H9 (cell line): ENCODE measurements around the gene RNF181. TPM values are rescaled to one million over a fixed set of nuclear protein-coding genes. Genes with fewer than 3 reads are reported as not detected.
A peak's percentile ranks its signal among the peaks of the same experiment; 100 is the strongest.

Experiments used
- DNase-seq: peaks from one replicate; pipeline ENCODE4 v3.0.0-alpha.2; 2017
- H2AFZ ChIP-seq: one replicate; pipeline ENCODE4 v1.6.1; 2013; ENCODE audit warnings: mild to moderate bottlenecking, low read length, control low read depth, moderate library complexity
- H2AK5ac ChIP-seq: 2 replicates; pipeline ENCODE4 v1.6.1; 2013; ENCODE audit warnings: low read length, control low read depth, mixed read lengths; ENCODE audit not compliant: insufficient read length
- H2BK120ac ChIP-seq: one replicate; pipeline ENCODE4 v1.6.1; 2013; ENCODE audit warnings: low read depth, mild to moderate bottlenecking, low read length, control low read depth, inconsistent platforms; ENCODE audit not compliant: poor library complexity, severe bottlenecking
- H2BK12ac ChIP-seq: 2 replicates; pipeline ENCODE4 v1.6.1; 2013; ENCODE audit warnings: low read length, control low read depth, mixed read lengths, low read depth; ENCODE audit not compliant: insufficient read length
- H2BK15ac ChIP-seq: 2 replicates; pipeline ENCODE4 v1.6.1; 2013; ENCODE audit warnings: low read depth, low read length, control low read depth
- H2BK20ac ChIP-seq: one replicate; pipeline ENCODE4 v1.6.1; 2013; ENCODE audit warnings: low read depth, mild to moderate bottlenecking, low read length, control low read depth, inconsistent platforms; ENCODE audit not compliant: poor library complexity, severe bottlenecking
- H2BK5ac ChIP-seq: 2 replicates; pipeline ENCODE4 v1.6.1; 2013; ENCODE audit warnings: low read length, control low read depth, mixed read lengths; ENCODE audit not compliant: insufficient read length
- H3K14ac ChIP-seq: 2 replicates; pipeline ENCODE4 v1.6.1; 2013; ENCODE audit warnings: low read length, control low read depth; ENCODE audit not compliant: insufficient read depth
- H3K18ac ChIP-seq: 2 replicates; pipeline ENCODE4 v1.6.1; 2013; ENCODE audit warnings: low read depth, mild to moderate bottlenecking, mixed read lengths, low read length, control low read depth; ENCODE audit not compliant: insufficient read length
- H3K23ac ChIP-seq: 2 replicates; pipeline ENCODE4 v1.6.1; 2013; ENCODE audit warnings: low read length, control low read depth, mixed read lengths, low read depth; ENCODE audit not compliant: insufficient read length
- H3K23me2 ChIP-seq: 2 replicates; pipeline ENCODE4 v1.6.1; 2013; ENCODE audit warnings: low read depth, mild to moderate bottlenecking, mixed read lengths, low read length, control low read depth; ENCODE audit not compliant: insufficient read length, poor library complexity, severe bottlenecking
- H3K27ac ChIP-seq: 2 replicates; pipeline ENCODE4 v1.5.1; 2013; ENCODE audit warnings: low read length, control low read depth, mixed read lengths, low read depth; ENCODE audit not compliant: insufficient read length
- H3K27me3 ChIP-seq: 2 replicates; pipeline ENCODE4 v1.6.1; 2013; ENCODE audit warnings: low read length, control low read depth, inconsistent platforms; ENCODE audit not compliant: insufficient read depth
- H3K4ac ChIP-seq: 2 replicates; pipeline ENCODE4 v1.6.1; 2013; ENCODE audit warnings: low read depth, mild to moderate bottlenecking, control low read depth, inconsistent platforms, low read length, moderate library complexity
- H3K4me1 ChIP-seq: 2 replicates; pipeline ENCODE4 v1.6.1; 2013; ENCODE audit warnings: low read length, control low read depth, inconsistent platforms; ENCODE audit not compliant: insufficient read depth
- H3K4me2 ChIP-seq: 2 replicates; pipeline ENCODE4 v1.6.1; 2013; ENCODE audit warnings: low read length, control low read depth, mixed read lengths; ENCODE audit not compliant: insufficient read length, insufficient read depth
- H3K56ac ChIP-seq: 2 replicates; pipeline ENCODE4 v1.6.1; 2013; ENCODE audit warnings: low read depth, mild to moderate bottlenecking, mixed read lengths, low read length, control low read depth; ENCODE audit not compliant: insufficient read length
- H3K79me1 ChIP-seq: 2 replicates; pipeline ENCODE4 v1.6.1; 2013; ENCODE audit warnings: low read depth, mild to moderate bottlenecking, moderate library complexity, low read length, control low read depth, inconsistent platforms; ENCODE audit not compliant: insufficient read depth, poor library complexity, severe bottlenecking
- H3K79me2 ChIP-seq: 2 replicates; pipeline ENCODE4 v1.6.1; 2013; ENCODE audit warnings: low read length, control low read depth, inconsistent platforms; ENCODE audit not compliant: insufficient read depth
- H3K9ac ChIP-seq: 2 replicates; pipeline ENCODE4 v1.6.1; 2013; ENCODE audit warnings: low read length, control low read depth, mixed read lengths; ENCODE audit not compliant: insufficient read length; ENCODE audit errors: extremely low read depth
- H3K9me3 ChIP-seq: one replicate; pipeline ENCODE4 v1.6.1; 2013; ENCODE audit warnings: low read depth, low read length, inconsistent platforms; ENCODE audit not compliant: control insufficient read depth
- H3T11ph ChIP-seq: one replicate; pipeline ENCODE4 v1.6.1; 2013; ENCODE audit warnings: mild to moderate bottlenecking, low read length, control low read depth, inconsistent platforms
- H4K20me1 ChIP-seq: one replicate; pipeline ENCODE4 v1.6.1; 2013; ENCODE audit not compliant: control insufficient read depth, insufficient read length, insufficient read depth
- H4K5ac ChIP-seq: 2 replicates; pipeline ENCODE4 v1.6.1; 2013; ENCODE audit warnings: low read depth, mild to moderate bottlenecking, mixed read lengths, low read length, control low read depth; ENCODE audit not compliant: insufficient read length
- H4K8ac ChIP-seq: replicated peaks from 2 replicates; pipeline ENCODE4 v1.6.1; 2013; ENCODE audit warnings: low read length, control low read depth, mixed read lengths, low read depth; ENCODE audit not compliant: insufficient read length
- H4K91ac ChIP-seq: 2 replicates; pipeline ENCODE4 v1.6.1; 2013; ENCODE audit warnings: low read depth, mild to moderate bottlenecking, moderate library complexity, mixed read lengths, low read length, control low read depth; ENCODE audit not compliant: insufficient read length
- H3K27ac Mint-ChIP-seq, 3 experiments: 2 replicates in 2 of 3; 3 replicates in 1 of 3; pipeline ENCODE4 v1.8.0; 2020 to 2021; ENCODE audit warnings: mixed read lengths in 3 of 3, mild to moderate bottlenecking in 1 of 3, moderate library complexity in 1 of 3
- H3K27me3 Mint-ChIP-seq: 2 replicates; pipeline ENCODE4 v1.8.0; 2021; ENCODE audit warnings: low read depth, mild to moderate bottlenecking, moderate library complexity, mixed read lengths
- H3K36me3 Mint-ChIP-seq, 3 experiments: 2 replicates in 2 of 3; 3 replicates in 1 of 3; pipeline ENCODE4 v1.8.0; 2020 to 2021; ENCODE audit warnings: low read depth in 3 of 3, mixed read lengths in 3 of 3; ENCODE audit not compliant: insufficient read depth in 1 of 3
- H3K4me1 Mint-ChIP-seq, 2 experiments: 2 replicates each; pipeline ENCODE4 v1.8.0; 2020; ENCODE audit warnings: mixed read lengths in 2 of 2
- H3K4me3 Mint-ChIP-seq, 2 experiments: 2 replicates in 1 of 2; 3 replicates in 1 of 2; pipeline ENCODE4 v1.8.0; 2020 to 2021; ENCODE audit warnings: mild to moderate bottlenecking in 2 of 2, mixed read lengths in 2 of 2, moderate library complexity in 1 of 2
- H3K9me3 Mint-ChIP-seq, 2 experiments: 2 replicates in 1 of 2; 3 replicates in 1 of 2; pipeline ENCODE4 v1.8.0; 2020; ENCODE audit warnings: mild to moderate bottlenecking in 2 of 2, mixed read lengths in 2 of 2, moderate library complexity in 1 of 2
- WGBS: extraction: QIAGEN DNeasy Blood & Tissue Kit; methylation state at CpG from one replicate; pipeline ENCODE4 v1.1.7; 2013; ENCODE audit warnings: missing lambda C conversion rate, low lambda C conversion rate, mixed read lengths; ENCODE audit not compliant: insufficient read length; ENCODE audit errors: extremely low coverage; 5-methylcytosine and 5-hydroxymethylcytosine counted together
- total RNA-seq: library from RNA; stranded (reverse); gene quantifications from 2 replicates; pipeline ENCODE4 v1.2.1, GENCODE V29; 2021
- TF ChIP-seq, protein P1 (sequence below): fragments of 200-600 bp; sonication (generic); conservative IDR thresholded peaks from 3 replicates; pipeline ENCODE4 v1.8.0; 2021; ENCODE audit warnings: antibody characterized with exemption, mild to moderate bottlenecking

RNF181 gene
- total RNA-seq, 1 experiment from 2014 or later: 122 TPM

DNA sequence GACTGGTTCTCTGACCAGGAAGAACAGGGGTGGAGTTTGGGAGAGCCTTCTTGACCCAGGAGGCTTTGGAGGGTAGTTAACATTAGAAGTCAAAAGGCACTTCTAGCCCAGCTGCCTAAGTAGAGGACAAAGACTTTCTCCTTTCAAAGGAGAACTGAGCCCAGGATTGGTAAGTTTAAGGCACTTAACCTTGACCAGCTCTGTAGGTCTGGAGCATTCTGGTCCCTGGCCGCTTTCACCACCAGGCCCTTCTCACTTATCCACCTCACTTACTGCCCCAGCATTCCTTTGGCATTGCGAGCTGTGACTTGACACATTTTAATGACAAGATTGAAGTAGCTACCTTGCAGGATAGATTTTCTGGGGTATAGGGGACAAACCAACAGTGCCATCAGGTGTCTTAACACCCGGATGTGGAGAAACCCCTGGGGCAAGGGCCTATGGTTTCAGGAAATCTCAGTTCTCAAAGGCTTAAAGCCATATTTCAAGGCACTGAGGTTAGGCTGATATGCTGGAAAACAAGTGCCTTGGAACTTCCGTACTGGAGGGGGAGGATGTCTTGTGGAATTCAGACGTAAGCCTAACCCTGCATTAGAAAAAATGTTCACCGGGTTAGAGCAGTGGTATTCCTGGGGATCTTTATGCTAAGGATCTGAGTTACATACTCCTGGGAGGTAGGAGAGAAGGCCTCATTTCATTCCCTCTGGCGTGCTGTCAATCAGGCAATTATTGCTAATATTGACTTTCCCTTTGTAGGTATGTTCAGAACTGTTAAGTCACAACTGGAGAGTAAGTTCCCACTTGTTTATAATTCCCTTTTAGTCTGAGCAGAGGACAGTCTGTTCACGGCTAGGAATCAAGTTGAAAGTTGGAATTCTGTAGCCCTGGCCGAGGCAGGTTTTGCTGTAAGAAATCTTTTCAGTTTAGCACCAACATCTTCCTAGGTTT, 12.0 kb downstream of the RNF181 start:
- no peak overlapping the region for H3K4me3 Mint-ChIP-seq
- Histone ChIP-seq H3K56ac (no peak overlapping the region), H3K79me2 (peaks cover 3% of the 10 kb centered on the region; the same call in 1 of the 2 replicates)

More for the DNA sequence above, 12.0 kb downstream of the RNF181 start:
- Histone ChIP-seq H3K23ac (no peak overlapping the region), H4K91ac (no peak overlapping the region), H3K27ac (no peak overlapping the region), H2BK5ac (no peak overlapping the region), H3K23me2 (peaks cover 9% of the 10 kb centered on the region), H3K4me2 (no peak overlapping the region), H3K4ac (no peak overlapping the region), H3K18ac (no peak overlapping the region), H4K20me1 (no peaks in the 10 kb centered on the region), H3K27me3 (no peaks in the 10 kb centered on the region), H3K79me1 (no peaks in the 10 kb centered on the region), H2BK12ac (no peak overlapping the region), H3K4me1 (peaks cover 3% of the 10 kb centered on the region; the same call in 1 of the 2 replicates), H3K14ac (no peak overlapping the region), H4K8ac (no peak overlapping the region), H2AK5ac (no peak overlapping the region), H3T11ph (no peak overlapping the region), H2BK15ac (no peak overlapping the region), H4K5ac (no peak overlapping the region), H2BK20ac (no peak overlapping the region), H3K9me3 (no peaks in the 10 kb centered on the region), H2AFZ (no peak overlapping the region), H2BK120ac (no peak overlapping the region), H3K9ac (no peak overlapping the region)
- Mint-ChIP-seq H3K27me3 (no peaks in the 10 kb centered on the region), H3K4me1 (peaks cover 16 to 20% of the 10 kb centered on the region in 2 experiments), H3K9me3 (no peaks in the 10 kb centered on the region; a peak in 1 of 5 replicates), H3K27ac (peak overlapping the region; percentile 15 to 53 (median 23); a peak in 2 of 7 replicates), H3K36me3 (peaks cover 15 to 41% (median 26%) of the 10 kb centered on the region in 3 experiments; a peak in 6 of 7 replicates)
- TF ChIP-seq, protein P1, sequence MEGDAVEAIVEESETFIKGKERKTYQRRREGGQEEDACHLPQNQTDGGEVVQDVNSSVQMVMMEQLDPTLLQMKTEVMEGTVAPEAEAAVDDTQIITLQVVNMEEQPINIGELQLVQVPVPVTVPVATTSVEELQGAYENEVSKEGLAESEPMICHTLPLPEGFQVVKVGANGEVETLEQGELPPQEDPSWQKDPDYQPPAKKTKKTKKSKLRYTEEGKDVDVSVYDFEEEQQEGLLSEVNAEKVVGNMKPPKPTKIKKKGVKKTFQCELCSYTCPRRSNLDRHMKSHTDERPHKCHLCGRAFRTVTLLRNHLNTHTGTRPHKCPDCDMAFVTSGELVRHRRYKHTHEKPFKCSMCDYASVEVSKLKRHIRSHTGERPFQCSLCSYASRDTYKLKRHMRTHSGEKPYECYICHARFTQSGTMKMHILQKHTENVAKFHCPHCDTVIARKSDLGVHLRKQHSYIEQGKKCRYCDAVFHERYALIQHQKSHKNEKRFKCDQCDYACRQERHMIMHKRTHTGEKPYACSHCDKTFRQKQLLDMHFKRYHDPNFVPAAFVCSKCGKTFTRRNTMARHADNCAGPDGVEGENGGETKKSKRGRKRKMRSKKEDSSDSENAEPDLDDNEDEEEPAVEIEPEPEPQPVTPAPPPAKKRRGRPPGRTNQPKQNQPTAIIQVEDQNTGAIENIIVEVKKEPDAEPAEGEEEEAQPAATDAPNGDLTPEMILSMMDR: no peak
- WGBS: no CpG with 5 or more reads among the region's 9 CpGs
- DNase-seq: no peak
